Endothelial cell of hepatic sinusoid (primary cell): Measurements from ENCODE around the gene CHERP.
"Not testable (repeated sequence)": the region's sequence is repeated elsewhere in the genome, so short reads cannot be mapped to it uniquely, and the experiment has no call there.

Source experiments
- in situ Hi-C: cut with HindIII; loops from 2 replicates; pipeline ENCODE4 v1.10.0; 2017; ENCODE audit warnings: low sequenced_read_pairs

The CHERP gene

DNA sequence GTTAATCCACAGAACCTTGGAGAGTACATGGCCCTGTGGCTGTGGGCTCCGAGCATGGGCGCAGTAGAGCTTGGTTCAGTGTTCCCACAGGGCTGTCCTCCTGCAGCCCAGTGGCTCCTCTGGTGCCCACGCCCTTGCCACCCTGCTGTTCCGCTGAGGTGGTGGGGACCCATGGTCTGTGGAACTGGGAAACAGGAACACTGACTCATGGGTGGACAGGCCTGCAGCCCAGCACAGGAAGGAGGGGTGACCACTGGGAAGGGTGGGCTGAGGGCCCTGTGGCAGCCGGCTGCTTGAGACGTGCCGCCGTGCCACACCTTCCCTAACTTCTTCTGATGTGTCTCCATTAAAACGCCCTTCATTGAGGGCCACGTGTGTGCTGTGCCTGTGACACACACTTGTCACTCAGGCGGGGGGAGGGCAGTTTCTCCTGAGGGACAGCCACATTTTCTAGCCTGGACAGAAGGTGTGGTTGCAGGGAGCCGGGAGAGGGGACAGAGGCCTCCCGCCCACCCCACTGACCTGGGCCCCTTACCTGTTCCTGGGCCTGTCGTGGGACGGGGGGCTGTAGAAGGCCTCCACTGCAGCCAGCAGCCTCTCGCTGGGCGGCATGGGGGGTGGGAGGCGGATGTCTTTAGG is 21.1 kb downstream of the CHERP start:
- in situ Hi-C loops = no loop called here

DNA sequence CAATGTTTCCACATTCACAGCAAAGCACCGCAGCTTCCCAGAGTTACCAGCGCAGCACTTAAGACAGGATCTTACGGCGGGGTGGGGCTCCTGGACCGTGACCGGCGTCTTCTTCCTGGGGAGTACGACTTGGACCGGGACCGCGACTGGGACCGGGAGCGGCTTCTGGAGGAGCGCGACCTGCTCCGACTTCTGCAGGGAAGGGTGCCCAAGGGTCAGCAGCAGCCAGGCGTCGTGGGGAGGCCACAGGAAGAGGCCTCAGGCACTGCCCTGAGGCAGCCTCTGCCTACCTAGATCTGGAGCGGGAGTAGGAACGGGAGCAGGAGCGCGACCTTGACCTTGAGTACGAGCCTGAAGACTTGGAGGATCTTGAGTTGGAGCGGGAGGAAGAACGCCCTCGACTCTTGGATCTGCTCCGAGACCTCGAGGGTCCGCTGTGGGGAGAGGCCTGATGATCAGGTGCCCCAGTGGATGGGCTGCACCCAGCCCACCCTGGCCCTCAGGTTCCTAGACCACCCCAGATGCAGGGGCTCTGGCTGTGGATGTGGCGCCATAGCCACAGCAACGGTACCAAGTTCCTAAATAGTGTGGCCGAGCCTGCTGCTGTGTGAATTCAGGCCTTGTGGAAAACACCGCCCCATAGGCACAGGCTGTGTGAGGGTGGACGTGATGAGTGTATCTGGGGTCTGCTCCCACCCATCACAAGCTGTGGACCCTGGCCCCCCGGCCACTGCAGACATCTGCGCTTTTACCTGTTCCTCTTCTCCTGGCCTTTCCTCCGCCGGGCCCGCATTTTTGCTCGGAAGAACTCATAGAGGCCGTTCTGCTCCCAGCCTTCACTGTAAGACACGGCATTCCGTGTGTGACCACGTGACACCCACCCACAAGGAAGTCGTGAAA is 21.9 kb downstream of the CHERP start:
- in situ Hi-C loops = no loop called here

DNA sequence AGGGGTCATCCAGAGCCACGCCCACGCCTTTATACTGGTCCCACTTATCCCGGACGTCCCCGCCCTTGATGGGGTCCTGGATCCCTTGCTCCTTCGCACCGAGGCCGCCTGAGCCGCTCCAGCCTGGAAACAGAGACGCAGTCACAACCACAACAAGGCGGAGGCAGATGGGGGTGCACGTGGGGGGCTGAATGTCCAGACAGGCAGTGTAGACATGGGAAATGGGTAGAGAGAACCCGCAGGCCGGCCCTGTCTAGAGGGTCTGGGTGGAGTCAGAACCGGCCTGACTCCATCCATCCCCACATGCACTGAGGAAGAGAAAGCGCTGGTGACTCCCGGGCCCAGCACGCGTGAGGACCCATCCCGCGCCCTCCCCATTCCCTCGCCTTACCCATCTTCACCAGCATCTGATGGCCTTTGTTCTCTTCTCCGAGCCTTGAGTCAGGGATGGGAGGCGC is 23.0 kb downstream of the CHERP start:
- in situ Hi-C loops = no loop called here

DNA sequence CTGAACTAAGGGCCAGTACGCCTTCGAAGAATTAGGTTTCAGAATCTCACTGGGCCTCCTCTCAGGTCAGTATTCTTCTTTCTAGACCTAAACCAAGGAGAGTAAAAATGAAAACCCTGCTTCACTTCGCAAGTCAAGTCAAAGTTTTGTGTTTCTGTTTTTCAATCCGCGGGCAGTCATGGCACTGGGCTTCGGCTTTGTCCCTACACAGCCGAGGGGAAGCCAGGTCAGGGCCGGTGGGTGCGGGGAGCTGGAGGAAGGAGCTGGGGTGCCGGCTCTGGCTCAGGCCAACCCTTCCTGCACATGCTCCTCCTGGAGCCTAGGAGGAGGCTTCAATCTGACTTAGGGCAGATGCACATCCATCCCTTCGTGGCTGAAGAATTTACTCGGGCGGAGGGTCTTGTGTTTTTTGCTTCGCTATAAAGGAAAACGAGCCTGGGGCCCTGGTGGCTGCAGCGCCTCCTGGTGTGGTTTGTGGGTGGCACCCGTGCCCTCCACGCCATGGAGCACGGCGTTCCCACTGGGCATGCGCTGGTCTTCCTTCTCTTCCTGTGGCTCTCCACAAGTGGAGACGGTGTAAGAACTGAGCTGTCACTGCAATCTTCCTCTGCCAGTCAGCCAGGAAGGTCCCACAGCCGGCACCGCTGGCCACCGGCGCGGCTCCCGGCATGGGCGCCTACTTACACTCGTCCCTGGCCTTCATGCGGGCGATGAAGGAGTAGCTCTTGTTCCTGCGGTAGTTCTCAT is 23.6 kb downstream of the CHERP start:
- in situ Hi-C loops = no loop called here

DNA sequence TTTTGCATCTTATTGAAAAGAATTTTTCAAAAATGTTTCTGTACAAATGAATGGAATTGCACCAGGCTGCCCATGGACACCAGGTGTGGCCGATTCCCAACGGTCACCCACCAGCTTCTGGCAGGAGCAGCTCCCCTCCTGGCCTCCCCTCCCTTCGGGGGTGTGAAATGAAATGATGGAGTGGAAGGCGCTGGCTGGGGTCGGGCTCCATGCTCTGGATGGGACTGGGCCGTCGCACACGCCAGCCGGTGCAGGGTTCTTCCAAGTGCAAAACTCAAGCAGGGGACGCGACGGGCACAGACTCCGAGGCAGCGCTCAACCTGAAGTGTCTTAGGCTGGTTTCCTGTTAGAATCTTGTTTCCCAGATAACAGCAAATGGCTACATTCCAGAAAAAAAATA is 24.2 kb downstream of the CHERP start:
- in situ Hi-C loops = no loop called here

DNA sequence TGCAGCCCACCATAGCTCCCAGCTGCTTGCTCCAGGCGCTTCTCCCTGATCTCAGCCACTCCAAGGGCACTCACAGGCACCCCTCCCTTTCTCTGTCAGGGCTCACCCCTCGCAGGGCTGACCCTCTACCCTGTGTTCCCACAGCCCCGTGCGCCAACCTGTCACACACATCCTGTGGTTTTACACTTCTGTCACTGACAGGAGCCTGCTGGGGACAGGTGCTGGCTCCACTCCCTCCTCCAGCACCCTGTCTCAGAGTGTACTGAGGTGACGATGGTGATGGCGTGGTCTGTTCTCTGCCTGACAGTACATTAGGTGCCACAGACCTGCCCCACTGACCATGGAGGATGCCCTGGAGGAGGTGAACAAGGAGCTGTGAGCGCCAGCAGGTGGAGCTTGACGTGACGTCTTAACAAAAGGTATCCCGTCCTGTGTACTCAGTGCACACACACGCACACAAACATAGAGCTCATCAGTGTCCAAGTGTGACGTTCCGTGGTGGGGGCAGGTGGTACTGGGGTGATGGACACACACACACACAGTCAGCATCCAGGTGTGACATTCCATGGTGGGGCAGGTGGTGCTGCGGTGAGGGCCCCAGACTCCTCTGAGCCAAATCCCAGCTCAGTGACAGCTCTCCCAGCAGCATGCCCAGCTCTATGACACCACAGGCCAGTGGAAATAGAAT is 25.2 kb downstream of the CHERP start:
- in situ Hi-C loops = no loop called here

DNA sequence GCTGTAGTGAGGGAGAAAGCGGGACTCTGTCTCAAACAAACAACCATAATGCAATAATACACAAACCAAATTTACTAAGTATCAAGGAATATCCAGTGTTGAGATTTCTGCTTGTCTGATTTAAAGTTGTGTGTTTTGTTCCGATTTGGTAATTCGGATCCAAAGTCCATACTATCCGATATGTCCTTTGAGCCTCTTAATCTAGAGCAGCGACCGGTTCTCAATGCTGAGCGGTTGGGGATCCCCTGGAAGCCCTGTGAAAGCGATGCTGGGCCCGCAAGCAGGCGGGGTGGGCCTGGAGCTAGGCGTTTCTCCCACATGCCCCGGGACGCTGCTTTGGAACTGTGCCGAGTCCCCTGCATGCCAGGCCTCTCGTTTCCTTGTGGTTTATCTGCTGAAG is 25.9 kb downstream of the CHERP start:
- in situ Hi-C loops = no loop called here

DNA sequence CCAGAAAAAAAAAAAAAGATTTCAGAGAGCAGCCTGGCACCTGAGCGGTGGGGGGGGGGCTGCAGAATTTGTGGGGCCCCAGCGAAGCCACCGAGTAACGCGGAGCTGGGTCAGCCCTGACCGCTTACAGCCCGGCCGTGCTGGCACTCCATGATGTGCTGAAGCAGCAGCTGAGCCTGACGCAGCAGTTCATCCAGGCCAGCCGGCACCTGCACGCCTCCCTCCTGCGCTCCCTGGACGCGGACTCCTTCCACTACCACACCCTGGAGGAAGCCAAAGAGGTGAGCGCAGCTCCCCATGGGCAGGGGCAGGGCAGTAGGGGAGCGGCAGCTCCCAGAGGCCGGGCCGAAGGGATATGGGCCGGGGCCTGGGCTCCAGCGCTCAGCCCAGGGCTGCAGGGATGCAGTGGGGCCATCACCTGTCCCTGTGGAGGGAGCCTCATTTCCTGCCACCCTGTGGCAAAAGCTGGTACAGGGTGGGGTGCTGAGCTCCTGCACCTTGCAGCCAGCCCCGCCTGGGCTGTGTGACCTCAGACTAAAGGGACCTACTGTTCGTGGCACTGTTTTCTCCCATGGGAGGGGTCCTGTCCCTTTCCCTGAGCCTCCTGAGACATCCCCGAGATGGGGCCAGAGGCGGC is 27.7 kb downstream of the CHERP start:
- in situ Hi-C loops = no loop called here

DNA sequence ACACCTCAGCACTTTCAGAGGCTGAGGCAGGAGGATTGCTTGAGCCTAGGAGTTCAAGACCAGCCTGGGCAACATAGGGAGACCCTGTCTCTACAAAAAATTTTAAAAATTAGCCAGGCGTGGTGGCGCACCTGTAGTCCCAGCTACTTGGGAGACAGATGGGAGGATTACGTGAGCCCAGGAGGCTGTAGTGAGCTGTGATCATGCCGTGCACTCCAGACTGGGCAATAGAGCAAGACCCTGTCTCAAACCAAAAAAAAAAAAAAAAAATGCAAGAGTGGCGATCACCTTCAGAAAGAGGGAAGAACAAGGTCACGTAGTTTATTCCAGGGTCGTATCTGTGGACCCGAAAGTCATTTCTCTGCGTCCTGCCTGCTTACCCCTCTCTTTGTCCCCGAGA is 29.6 kb downstream of the CHERP start:
- in situ Hi-C loops = not testable (repeated sequence)

DNA sequence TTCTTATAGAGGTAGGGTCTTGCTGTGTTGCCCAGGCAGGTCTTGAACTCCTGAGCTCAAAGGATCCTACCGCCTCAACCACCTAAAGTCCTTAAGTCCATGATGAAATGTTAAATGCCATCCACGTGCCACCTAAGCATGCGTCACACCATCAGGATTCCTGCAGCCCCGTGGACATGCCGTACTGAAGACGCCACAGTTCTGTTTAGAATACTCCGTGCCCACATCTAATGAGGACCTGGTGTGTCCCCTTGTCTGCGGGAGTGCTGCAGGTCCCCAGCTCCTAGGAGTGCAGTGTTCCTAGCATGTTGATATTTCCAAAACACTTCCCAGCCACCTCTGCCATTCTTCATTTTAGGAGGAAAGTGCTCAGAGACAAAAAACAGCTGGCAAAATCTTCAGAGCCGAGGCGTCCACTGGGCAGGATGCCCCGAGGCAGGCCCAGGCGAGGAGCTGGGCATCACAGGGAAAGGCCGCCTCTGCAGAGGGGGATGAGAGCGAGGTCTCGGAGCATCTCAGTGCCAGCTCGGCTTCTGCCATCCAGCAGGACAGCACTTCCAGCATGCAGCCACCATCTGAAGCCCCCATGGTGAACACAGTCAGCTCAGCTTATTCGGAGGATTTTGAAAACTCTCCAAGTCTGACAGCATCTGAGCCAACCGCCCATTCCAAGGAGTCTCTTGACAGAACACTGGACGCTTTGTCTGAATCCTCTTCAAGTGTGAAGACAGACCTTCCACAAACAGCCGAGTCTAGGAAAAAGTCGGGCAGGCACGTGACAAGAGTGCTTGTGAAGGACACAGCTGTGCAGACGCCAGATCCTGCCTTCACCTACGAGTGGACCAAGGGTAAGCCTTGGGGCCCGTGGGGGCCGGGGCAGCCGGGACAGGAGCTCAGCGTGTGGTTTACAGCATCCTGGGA is 32.8 kb downstream of the CHERP start:
- in situ Hi-C loops = no loop called here

DNA sequence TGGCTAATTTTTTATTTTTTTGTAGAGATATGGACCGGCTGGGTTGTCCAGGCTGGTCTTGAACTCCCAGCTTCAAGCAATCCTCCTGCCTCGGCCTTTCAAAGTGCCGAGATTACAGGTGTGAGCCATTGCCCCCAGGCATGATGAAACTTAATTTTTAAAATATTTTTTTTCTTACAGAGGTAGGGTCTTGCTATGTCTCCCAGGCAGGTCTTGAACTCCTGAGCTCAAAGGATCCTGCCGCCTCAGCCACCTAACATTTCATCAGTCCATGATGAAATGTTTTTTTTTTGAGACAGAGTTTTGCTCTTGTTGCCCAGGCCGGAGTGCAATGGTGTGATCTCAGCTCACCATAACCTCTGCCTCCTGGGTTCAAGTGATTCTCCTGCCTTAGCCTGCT is 33.7 kb downstream of the CHERP start:
- in situ Hi-C loops = no loop called here

DNA sequence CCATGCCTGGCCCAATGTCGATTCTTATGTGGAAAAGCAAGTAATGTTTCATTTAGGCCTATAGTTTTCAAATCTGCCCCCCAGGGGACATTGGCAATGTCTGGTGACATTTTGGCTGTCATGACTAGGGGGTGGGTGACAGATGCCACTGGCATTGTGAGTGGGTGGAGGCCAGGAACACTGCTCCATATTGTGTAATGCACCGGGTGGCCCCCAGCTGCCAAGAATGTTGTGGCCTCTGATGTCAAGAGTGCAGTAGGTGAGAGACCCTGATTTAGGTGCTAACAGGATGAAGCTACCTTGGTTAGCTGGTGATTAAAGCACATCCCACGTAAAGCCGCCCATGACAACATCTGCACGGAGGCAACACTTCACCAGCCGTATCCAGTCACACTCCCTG is 35.3 kb downstream of the CHERP start:
- in situ Hi-C loops = no loop called here

DNA sequence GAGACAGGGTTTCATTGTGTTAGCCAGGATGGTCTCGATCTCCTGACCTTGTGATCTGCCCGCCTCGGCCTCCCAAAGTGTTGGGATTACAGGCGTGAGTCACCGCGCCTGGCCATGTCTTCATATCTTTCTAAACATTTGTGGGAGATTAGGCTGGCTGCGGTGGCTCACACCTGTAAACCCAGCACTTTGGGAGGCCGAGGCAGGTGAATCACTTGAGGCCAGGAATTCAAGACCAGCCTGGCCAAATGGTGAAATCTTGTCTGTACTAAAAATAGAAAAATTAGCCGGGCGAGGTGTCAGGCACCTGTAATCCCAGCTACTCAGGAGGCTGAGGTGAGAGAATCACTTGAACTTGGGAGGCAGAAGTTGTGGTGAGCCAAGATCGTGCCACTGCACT is 36.1 kb downstream of the CHERP start:
- in situ Hi-C loops = not testable (repeated sequence)

DNA sequence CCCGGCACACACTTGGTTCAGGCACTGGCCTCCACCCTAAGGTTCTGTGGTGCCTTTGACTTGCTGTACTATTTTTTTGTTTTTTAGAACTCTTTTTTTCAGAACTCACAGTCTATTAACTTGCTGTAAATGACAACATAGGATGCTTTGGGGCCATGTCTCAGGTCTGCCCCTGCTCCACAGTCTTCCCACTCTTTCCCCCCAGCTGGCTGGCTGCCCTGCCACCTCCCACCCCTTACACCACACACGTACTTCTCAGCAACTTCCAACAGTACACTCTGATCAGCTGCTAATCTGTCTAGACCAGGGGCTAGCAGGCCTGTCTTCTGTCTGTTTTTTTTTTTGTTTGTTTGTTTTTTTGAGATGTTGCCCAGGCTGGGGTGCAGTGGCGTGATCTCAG is 38.0 kb downstream of the CHERP start:
- in situ Hi-C loops = loop anchor here (5.0 kb wide), 1 partner anchor 88 kb away; no protein-coding TSS in a partner anchor

DNA sequence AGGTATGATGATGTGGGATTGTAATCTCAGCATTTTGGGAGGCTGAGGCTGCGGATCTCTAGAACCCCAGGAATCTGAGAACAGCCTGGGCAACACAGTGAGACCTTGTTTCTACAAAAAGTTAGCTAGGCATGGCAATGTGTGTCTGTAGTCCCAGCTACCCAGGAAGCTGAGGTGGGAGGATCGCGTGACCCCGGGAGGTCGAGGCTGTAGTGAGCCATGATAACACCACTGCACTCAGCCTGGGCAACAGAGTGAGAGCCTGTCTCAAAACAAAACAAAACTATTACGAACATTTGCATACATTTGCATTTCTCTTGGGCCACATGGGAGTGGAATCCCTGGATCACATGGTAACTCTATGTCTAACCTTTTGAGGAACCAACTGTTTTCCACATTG is 44.4 kb downstream of the CHERP start:
- in situ Hi-C loops = no loop called here

DNA sequence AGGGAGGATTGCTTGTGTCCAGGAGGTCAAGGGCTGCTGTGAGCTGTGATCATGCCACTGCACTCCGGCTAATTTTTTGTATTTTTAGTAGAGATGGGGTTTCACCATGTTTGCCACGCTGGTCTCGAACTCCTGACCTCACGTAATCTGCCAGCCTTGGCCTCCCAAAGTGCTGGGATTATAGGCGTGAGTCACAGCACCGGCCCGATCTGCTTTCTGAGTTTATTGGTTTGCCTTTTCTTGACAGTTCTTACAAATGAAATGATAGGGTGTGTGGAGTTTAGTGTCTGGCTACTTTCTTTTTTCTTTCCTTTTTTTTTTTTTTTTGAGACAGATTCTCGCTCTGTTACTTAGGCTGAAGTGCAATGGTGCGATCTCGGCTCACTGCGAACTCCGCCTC is 45.2 kb downstream of the CHERP start:
- in situ Hi-C loops = no loop called here

DNA sequence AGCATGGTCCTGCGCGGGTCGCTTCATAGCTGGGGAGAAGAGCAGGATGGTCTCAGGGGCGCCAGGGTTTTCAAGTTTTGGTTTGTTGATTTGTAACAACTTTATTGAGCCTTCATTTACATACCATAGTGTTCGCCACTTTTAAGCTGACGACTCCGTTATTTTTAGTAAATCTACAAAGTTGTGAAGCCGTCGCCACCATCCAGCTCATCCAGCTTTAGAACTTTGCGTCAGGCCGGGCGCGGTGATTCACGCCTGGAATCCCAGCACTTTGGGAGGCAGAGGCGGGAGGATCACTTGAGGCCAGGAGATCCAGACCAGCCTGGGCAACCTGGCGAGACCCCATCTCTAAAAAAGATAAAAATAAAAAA is 45.6 kb downstream of the CHERP start:
- in situ Hi-C loops = no loop called here

DNA sequence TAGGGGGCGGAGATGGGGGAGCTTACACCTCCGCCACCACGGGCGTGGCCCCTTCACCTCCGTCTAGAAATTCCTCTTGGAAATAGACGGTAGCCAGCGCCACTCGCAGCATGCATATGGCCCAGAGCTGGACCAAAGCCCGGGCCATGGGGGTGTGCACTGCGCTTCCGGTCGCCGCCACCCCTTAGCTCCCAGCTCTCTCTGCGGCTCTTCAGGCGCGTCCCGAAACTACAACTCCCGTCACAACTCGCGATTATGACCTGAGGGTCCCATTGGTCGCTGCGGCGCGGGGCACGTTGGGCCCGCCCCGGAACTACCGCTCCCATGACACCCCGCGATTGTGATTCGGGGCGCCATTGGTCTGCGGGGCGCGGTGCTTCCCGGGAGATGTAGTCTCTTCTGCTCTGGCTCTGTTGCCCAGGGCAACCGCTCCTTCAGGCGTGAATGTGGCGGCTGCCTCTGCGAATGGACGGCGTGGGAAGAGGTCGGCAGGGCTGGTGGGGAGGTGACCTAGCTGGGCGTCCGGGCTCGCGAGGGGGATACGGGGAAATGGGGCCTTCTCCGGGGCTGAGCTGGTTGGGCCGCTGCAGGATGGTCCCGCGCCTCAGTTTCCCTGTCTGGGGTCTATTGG is 46.1 kb downstream of the CHERP start, which contains the start of the genes C19orf44 and CALR3:
Gene C19orf44 (plus strand): TSS at position 413 of the 631 bp plus-strand sequence. CDS start 4,399 bp downstream, outside the sequence.
Gene CALR3 (minus strand): TSS at position 186 of the 631 bp plus-strand sequence. CDS start 38 bp downstream, at position 148.
- in situ Hi-C loops = no loop called here

DNA sequence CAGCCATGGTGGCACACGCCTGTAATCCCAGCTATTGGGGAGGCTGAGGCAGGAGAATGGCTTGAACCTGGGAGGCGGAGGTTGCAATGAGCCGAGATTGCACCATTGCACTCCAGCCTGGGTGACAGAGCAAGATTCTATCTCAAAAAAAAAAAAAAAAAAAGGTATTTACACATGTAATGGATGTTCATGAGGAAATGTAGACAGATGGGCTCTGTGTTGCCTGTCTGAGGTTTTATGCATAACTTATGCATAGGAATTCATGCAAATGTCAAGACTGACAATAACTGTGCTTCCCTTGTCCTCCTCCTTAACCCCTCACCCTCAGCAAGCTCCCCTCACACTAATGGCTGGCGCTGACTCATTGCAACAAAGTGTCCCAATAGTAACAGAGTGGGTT is 55.8 kb downstream of the CHERP start:
- in situ Hi-C loops = not testable (repeated sequence)
